Endodermal cell (in vitro differentiated cells): ENCODE results near the gene LMOD1. TPM values are rescaled to one million over a fixed set of nuclear protein-coding genes. Genes with fewer than 3 reads are reported as not detected.

Source experiments
- DNase-seq: peaks from one replicate; pipeline ENCODE4 v3.0.0-alpha.2; 2017
- H3K27ac ChIP-seq: 2 replicates; pipeline ENCODE4 v1.5.1; 2013; ENCODE audit warnings: mild to moderate bottlenecking, low read depth, low read length, moderate library complexity
- H3K27me3 ChIP-seq: 2 replicates; pipeline ENCODE4 v1.6.1; 2013; ENCODE audit warnings: mild to moderate bottlenecking, low read length, moderate library complexity; ENCODE audit not compliant: insufficient read depth, control insufficient read depth, poor library complexity, severe bottlenecking
- H3K36me3 ChIP-seq: 2 replicates; pipeline ENCODE4 v1.7.0; 2013; ENCODE audit warnings: mild to moderate bottlenecking, low read length, moderate library complexity; ENCODE audit not compliant: control insufficient read depth, insufficient read depth
- H3K4me1 ChIP-seq: one replicate; pipeline ENCODE4 v1.7.0; 2013; ENCODE audit warnings: low read length; ENCODE audit not compliant: control insufficient read depth, insufficient read depth
- H3K4me3 ChIP-seq: 2 replicates; pipeline ENCODE4 v1.5.1; 2013; ENCODE audit warnings: mild to moderate bottlenecking, low read length, moderate library complexity
- H3K9ac ChIP-seq: 2 replicates; pipeline ENCODE4 v1.6.1; 2013; ENCODE audit warnings: mild to moderate bottlenecking, low read length, moderate library complexity; ENCODE audit not compliant: poor library complexity, severe bottlenecking; ENCODE audit errors: extremely low read depth
- H3K9me3 ChIP-seq: 2 replicates; pipeline ENCODE4 v1.6.1; 2013; ENCODE audit warnings: mild to moderate bottlenecking, low read length, moderate library complexity; ENCODE audit not compliant: control insufficient read depth
- H3K27ac Mint-ChIP-seq: 2 replicates; pipeline ENCODE4 v1.8.0; 2020; ENCODE audit warnings: mixed read lengths
- H3K27me3 Mint-ChIP-seq: 2 replicates; pipeline ENCODE4 v1.8.0; 2021; ENCODE audit warnings: mild to moderate bottlenecking, mixed read lengths; ENCODE audit not compliant: insufficient read depth
- H3K36me3 Mint-ChIP-seq: 2 replicates; pipeline ENCODE4 v1.8.0; 2020; ENCODE audit warnings: low read depth, mixed read lengths
- H3K4me1 Mint-ChIP-seq: 2 replicates; pipeline ENCODE4 v1.8.0; 2020; ENCODE audit warnings: mixed read lengths
- H3K4me3 Mint-ChIP-seq: 2 replicates; pipeline ENCODE4 v1.8.0; 2020; ENCODE audit warnings: mild to moderate bottlenecking, moderate library complexity, mixed read lengths
- H3K9me3 Mint-ChIP-seq: 2 replicates; pipeline ENCODE4 v1.8.0; 2020; ENCODE audit warnings: mild to moderate bottlenecking, mixed read lengths
- WGBS, 2 experiments: methylation state at CpG; one replicate each; pipeline versions ENCODE4 v1.1.5 to v1.1.7; 2013; ENCODE audit warnings: missing lambda C conversion rate in 2 of 2, mixed read lengths in 1 of 2; ENCODE audit not compliant: insufficient coverage in 1 of 2, insufficient read length in 1 of 2; 5-methylcytosine and 5-hydroxymethylcytosine counted together
- total RNA-seq, 2 donors: library from RNA; stranded (reverse); fragmentation: NEBNext Ultra II Directional in 1 of 2; extraction: Animal tissue kit (Norgen Biotek cat#: 25700) in 1 of 2; gene quantifications; 2 replicates in 1 of 2; 3 replicates in 1 of 2; pipeline ENCODE4 v1.2.1, GENCODE V29; 2021
- TF ChIP-seq, protein P1 (sequence below): fragments of 200-600 bp; sonication (generic); conservative IDR thresholded peaks from 2 replicates; pipeline ENCODE4 v1.5.0; 2021; ENCODE audit warnings: antibody characterized with exemption, mild to moderate bottlenecking

Gene LMOD1
- total RNA-seq, 2 donors from 2014 or later, result 0.31 to 0.60 TPM

DNA sequence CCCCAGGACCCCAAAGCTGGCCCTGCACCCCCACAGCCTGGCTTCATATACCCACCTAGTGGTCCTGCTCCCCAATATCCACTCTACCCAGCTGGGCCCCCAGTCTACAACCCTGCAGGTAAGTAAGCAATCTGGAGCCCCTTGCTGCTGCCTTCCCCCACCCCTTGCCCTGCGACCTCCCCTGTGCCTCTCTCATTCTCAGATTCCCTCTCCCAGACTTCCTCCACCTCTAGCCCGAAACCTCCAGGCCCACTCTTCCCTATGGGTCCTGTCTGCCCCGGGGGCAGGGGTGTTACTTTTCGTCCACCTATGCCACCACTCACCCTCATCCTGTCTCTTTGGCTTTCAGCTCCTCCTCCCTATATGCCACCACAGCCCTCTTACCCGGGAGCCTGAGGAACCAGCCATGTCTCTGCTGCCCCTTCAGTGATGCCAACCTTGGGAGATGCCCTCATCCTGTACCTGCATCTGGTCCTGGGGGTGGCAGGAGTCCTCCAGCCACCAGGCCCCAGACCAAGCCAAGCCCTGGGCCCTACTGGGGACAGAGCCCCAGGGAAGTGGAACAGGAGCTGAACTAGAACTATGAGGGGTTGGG, 54.8 kb downstream of the LMOD1 start:
- H3K27me3 ChIP-seq, result peaks cover 30% of the 10 kb centered on the region
- H3K4me3 Mint-ChIP-seq, result no peak overlapping the region
- no peaks in the 10 kb centered on the region for H3K9me3 Mint-ChIP-seq
- TF ChIP-seq, protein P1, sequence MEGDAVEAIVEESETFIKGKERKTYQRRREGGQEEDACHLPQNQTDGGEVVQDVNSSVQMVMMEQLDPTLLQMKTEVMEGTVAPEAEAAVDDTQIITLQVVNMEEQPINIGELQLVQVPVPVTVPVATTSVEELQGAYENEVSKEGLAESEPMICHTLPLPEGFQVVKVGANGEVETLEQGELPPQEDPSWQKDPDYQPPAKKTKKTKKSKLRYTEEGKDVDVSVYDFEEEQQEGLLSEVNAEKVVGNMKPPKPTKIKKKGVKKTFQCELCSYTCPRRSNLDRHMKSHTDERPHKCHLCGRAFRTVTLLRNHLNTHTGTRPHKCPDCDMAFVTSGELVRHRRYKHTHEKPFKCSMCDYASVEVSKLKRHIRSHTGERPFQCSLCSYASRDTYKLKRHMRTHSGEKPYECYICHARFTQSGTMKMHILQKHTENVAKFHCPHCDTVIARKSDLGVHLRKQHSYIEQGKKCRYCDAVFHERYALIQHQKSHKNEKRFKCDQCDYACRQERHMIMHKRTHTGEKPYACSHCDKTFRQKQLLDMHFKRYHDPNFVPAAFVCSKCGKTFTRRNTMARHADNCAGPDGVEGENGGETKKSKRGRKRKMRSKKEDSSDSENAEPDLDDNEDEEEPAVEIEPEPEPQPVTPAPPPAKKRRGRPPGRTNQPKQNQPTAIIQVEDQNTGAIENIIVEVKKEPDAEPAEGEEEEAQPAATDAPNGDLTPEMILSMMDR, result no peak
- peaks cover 14% of the 10 kb centered on the region for H3K4me1 Mint-ChIP-seq
- peaks cover 28% of the 10 kb centered on the region for H3K27me3 Mint-ChIP-seq
- no peaks in the 10 kb centered on the region for H3K36me3 Mint-ChIP-seq
- no peak overlapping the region for H3K27ac Mint-ChIP-seq
- no peak for DNase-seq
- no peaks in the 10 kb centered on the region for H3K36me3 ChIP-seq
- H3K27ac ChIP-seq, result no peak overlapping the region
- no peak overlapping the region for H3K4me3 ChIP-seq
- H3K9ac ChIP-seq, result no peak overlapping the region
- peaks cover 2% of the 10 kb centered on the region for H3K4me1 ChIP-seq
- WGBS, 2 experiments, result 85 to 87% methylated on average over 4 to 5 of the region's 5 CpGs
- H3K9me3 ChIP-seq, result no peaks in the 10 kb centered on the region

DNA sequence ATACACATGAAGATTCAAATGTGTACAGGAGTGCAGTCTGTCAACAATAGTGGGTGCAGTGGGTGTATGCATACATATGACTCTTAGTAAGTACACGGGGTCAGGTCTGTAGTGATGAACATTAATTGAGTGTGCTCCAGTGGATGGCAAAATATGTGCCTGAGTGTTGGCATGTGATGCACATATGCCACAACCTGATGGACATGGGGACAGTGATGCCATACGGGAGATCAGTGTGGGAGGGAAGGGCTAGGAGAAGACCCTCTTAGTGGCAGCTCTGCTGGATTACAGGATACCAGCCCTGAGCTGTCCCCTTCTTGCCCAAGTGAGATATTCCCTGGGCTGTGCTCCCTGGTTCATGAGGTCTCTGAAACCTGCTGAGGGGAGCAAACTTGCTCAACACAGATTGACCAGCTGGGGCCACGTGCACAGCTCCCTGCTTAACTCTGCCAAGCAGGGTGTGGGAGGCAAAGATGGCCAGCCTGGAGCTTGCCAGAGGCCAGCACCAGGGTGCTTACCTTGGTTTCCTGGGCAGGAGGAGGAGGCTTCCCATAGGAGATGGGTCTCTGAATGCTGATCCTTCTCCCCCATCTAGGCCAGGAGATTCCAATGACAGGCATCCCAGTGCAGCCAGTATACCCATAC, 55.4 kb downstream of the LMOD1 start:
- H3K4me3 Mint-ChIP-seq, result no peak overlapping the region
- H3K27me3 Mint-ChIP-seq, result peaks cover 30% of the 10 kb centered on the region
- no peaks in the 10 kb centered on the region for H3K36me3 Mint-ChIP-seq
- no peak overlapping the region for H3K27ac Mint-ChIP-seq
- no peaks in the 10 kb centered on the region for H3K9me3 Mint-ChIP-seq
- Histone ChIP-seq H3K36me3 (no peaks in the 10 kb centered on the region), H3K9me3 (no peaks in the 10 kb centered on the region), H3K9ac (no peak overlapping the region), H3K4me1 (peaks cover 2% of the 10 kb centered on the region), H3K27ac (no peak overlapping the region), H3K4me3 (no peak overlapping the region), H3K27me3 (peaks cover 30% of the 10 kb centered on the region)
- TF ChIP-seq, protein P1, result no peak
- no peak for DNase-seq
- WGBS, 2 experiments, result 89% methylated on average over 3 of the region's 3 CpGs
- H3K4me1 Mint-ChIP-seq, result peaks cover 9% of the 10 kb centered on the region

DNA sequence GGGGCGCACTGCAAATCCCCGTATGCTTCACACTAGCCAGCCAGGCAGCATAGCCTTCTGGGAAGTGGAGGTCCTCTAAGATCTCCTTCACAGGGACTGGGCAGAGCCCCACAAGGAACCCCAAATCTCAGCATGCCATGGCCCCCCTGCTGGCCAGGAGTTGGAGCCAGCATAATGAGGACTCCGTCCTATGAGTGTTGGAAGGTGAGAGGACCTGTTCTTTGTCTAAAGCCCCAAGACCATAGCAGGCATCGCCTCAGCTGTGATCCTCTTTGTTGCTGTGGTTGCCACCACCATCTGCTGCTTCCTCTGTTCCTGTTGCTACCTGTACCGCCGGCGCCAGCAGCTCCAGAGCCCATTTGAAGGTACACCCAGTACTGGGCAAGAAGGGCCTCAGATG, 56.1 kb downstream of the LMOD1 start:
- no peaks in the 10 kb centered on the region for H3K36me3 Mint-ChIP-seq
- no peak overlapping the region for H3K27ac ChIP-seq
- H3K9me3 ChIP-seq, result no peaks in the 10 kb centered on the region
- TF ChIP-seq, protein P1, result no peak
- H3K27me3 ChIP-seq, result peaks cover 30% of the 10 kb centered on the region
- no peak overlapping the region for H3K9ac ChIP-seq
- DNase-seq, result no peak
- no peaks in the 10 kb centered on the region for H3K9me3 Mint-ChIP-seq
- H3K36me3 ChIP-seq, result no peaks in the 10 kb centered on the region
- H3K4me1 ChIP-seq, result peaks cover 5% of the 10 kb centered on the region
- no peak overlapping the region for H3K27ac Mint-ChIP-seq
- H3K4me1 Mint-ChIP-seq, result peaks cover 15% of the 10 kb centered on the region
- no peak overlapping the region for H3K4me3 ChIP-seq
- WGBS, 2 experiments, result 94 to 100% methylated on average over 3 to 7 of the region's 7 CpGs
- no peak overlapping the region for H3K4me3 Mint-ChIP-seq
- peaks cover 30% of the 10 kb centered on the region for H3K27me3 Mint-ChIP-seq
